Measurements from ENCODE around the gene KRCC1.

Gene KRCC1

DNA sequence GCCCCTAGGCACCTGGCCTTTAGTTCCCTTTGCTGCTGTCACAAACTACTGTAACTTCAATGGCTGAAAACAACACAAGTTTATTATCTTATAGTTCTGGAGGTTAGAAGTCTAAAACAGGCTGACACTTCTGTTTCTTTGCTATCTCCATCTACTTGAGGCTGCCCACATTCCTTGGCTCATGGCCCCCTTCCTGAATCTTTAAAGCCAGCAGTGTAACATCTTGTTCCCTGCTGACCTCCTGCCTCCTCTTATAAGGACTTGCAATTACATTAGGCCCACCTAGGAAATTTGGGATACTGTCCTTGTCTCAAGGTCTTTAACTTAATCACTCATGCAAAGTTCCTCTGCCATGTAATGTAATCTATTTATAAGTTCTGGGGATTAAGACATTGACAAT, 18.6 kb upstream of the KRCC1 start:
- Histone ChIP-seq H3K27ac (no peak overlapping the region), H3K4me3 (ENCODE audit: low read depth, low read length) (no peak overlapping the region), H3K36me3 (replicated peaks) (no peaks in the 10 kb centered on the region), H3K27me3 (replicated peaks) (no peaks in the 10 kb centered on the region)
- DNase-seq: no peak
- no peak for TF ChIP-seq CTCF (IDR thresholded peaks at IDR 0.05; ENCODE audit: low read depth, low read length, missing control alignments)
- in situ Hi-C loops (cut with HindIII; ENCODE audit: low pct_ligation_motif_present, low sequenced_read_pairs): no loop called here

DNA sequence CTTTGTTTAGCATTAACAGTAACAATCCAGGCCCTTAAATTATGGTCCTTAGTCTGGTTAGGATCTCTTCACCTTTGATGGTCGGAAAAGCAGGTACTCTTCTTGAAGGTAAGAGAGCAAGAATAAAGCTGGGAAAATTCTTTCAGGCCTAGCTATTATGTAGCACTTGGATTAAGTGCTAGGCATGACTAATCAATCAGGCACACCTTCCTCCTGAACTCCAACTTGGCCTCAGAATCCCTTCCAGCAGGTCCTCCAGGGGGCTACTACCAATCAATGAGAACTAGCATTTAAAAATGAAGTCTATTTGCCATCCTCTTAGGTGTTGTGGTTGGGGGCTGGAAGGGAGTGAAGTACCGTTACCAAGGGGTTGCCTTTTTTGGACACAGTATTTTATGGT, 15.8 kb upstream of the KRCC1 start:
- Histone ChIP-seq H3K36me3 (replicated peaks) (no peaks in the 10 kb centered on the region), H3K27ac (no peak overlapping the region), H3K4me3 (ENCODE audit: low read depth, low read length) (no peak overlapping the region), H3K27me3 (replicated peaks) (no peaks in the 10 kb centered on the region)
- in situ Hi-C loops (cut with HindIII; ENCODE audit: low pct_ligation_motif_present, low sequenced_read_pairs): no loop called here
- TF ChIP-seq CTCF (IDR thresholded peaks at IDR 0.05; ENCODE audit: low read depth, low read length, missing control alignments): no peak
- no peak for DNase-seq

DNA sequence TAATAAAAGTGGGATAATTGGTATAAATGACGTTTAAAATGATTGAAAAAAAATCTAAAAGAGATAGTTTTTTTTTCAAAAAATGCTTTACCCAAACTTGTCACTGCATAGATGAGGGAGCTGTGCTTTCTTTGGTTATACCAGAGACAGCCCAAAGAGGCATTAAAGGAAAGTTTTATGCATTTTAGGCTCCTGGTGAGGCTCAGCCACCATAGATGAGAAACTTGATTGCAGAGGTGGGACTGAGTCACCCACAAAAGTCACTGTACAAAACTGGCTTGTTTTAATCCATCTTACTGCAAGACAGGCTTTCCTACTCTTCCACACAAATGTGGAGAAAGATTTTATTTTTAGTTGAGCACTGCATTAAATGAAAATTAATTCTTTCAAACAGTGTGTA, 14.5 kb upstream of the KRCC1 start:
- no peaks in the 10 kb centered on the region for H3K36me3 ChIP-seq (replicated peaks)
- H3K27ac ChIP-seq: no peak overlapping the region
- in situ Hi-C loops (cut with HindIII; ENCODE audit: low pct_ligation_motif_present, low sequenced_read_pairs): no loop called here
- DNase-seq: no peak
- TF ChIP-seq CTCF (IDR thresholded peaks at IDR 0.05; ENCODE audit: low read depth, low read length, missing control alignments): no peak
- H3K4me3 ChIP-seq (ENCODE audit: low read depth, low read length): no peak overlapping the region
- H3K27me3 ChIP-seq (replicated peaks): no peaks in the 10 kb centered on the region

DNA sequence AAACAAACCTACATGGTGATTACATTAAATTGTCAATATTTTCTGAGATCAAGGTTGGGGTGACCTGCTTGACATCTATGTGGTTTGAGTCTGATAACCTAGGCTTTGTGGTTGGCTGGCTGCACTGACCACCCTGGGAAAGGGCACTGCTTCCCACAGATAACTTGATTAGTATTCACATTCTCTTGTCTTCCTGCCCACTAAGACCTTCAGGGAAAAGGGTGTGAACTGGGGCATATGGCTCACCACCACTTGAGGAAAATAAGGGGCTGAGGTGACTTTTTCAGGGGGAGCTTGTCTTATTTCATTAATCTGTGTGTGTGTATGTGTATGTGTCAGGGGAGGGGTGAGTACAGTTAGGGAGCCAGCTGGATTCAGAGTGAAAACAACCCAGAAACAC, 13.5 kb upstream of the KRCC1 start:
- no peak for DNase-seq
- H3K36me3 ChIP-seq (replicated peaks): no peaks in the 10 kb centered on the region
- H3K27ac ChIP-seq: no peak overlapping the region
- H3K27me3 ChIP-seq (replicated peaks): no peaks in the 10 kb centered on the region
- no peak overlapping the region for H3K4me3 ChIP-seq (ENCODE audit: low read depth, low read length)
- no peak for TF ChIP-seq CTCF (IDR thresholded peaks at IDR 0.05; ENCODE audit: low read depth, low read length, missing control alignments)
- in situ Hi-C loops (cut with HindIII; ENCODE audit: low pct_ligation_motif_present, low sequenced_read_pairs): no loop called here

- in situ Hi-C loops (cut with HindIII; ENCODE audit: low pct_ligation_motif_present, low sequenced_read_pairs): no loop called here
- Histone ChIP-seq H3K4me3 (ENCODE audit: low read depth, low read length) (no peak overlapping the region), H3K27ac (no peak overlapping the region), H3K27me3 (replicated peaks) (no peaks in the 10 kb centered on the region), H3K36me3 (replicated peaks) (no peaks in the 10 kb centered on the region)
- no peak for DNase-seq
- no peak for TF ChIP-seq CTCF (IDR thresholded peaks at IDR 0.05; ENCODE audit: low read depth, low read length, missing control alignments)
Observed at GRCh38 chr2:88068044-88068443, 12.5 kb upstream of the KRCC1 start.

- no peaks in the 10 kb centered on the region for H3K36me3 ChIP-seq (replicated peaks)
- no peak within 1 kb of the TSS for H3K4me3 ChIP-seq (ENCODE audit: low read depth, low read length)
- no peak for DNase-seq
- no peak for TF ChIP-seq CTCF (IDR thresholded peaks at IDR 0.05; ENCODE audit: low read depth, low read length, missing control alignments)
- no peak within 1 kb of the TSS for H3K27ac ChIP-seq
- in situ Hi-C loops (cut with HindIII; ENCODE audit: low pct_ligation_motif_present, low sequenced_read_pairs): no loop called here
- H3K27me3 ChIP-seq (replicated peaks): no peaks in the 10 kb centered on the region
Observed at GRCh38 chr2:88067598-88067997, 12.0 kb upstream of the KRCC1 start, which contains the start of gene SMYD1. TSS of gene SMYD1 (plus strand) at chr2:88067825. CDS start at chr2:88067865, 40 bp downstream.
